Measurements from ENCODE around the gene TRAF3.

Gene TRAF3

GRCh38 chr14:102897299-102898027, 120.2 kb downstream of the TRAF3 start:
- no peak for DNase-seq

GRCh38 chr14:102898298-102898697, 121.0 kb downstream of the TRAF3 start:
- no peak for DNase-seq

DNA sequence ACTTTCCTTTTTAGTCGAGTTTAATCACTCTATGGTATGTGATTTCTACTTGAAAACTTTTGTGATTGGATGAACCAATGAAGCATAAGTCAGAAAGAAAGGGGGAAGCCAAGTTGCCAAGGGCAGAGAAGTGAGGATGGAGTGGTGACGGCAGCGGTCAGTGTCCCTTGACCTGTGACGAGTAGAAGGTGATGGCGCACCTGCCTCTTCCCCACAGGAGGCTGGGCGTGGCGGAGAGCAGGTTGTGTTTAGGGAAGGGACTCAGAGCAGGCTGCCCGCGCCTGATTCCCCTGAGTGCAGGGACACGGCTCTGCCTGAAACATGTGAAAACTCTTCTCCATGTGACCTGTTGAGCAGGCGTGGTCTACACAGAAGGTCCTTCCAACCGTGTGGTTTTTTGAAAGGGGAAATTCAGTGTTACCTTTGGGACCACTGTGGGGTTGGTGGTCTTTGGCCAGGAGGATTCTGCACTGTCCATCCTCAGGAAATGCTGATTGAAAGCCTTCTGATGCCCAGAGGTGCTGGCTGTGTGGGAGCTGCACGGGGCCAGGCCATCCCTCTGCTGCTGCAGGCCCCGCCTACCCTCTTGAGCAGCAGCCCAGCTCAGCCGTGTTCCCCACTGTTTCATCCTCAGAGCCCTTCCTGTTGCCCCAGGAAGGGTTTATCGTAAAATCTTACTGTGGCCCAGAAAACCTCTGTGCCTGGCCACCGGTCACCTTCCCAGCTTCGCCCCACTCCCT, 121.7 kb downstream of the TRAF3 start:
- no peak for DNase-seq

GRCh38 chr14:102899516-102899900, 122.3 kb downstream of the TRAF3 start:
- DNase-seq, result no peak

DNA sequence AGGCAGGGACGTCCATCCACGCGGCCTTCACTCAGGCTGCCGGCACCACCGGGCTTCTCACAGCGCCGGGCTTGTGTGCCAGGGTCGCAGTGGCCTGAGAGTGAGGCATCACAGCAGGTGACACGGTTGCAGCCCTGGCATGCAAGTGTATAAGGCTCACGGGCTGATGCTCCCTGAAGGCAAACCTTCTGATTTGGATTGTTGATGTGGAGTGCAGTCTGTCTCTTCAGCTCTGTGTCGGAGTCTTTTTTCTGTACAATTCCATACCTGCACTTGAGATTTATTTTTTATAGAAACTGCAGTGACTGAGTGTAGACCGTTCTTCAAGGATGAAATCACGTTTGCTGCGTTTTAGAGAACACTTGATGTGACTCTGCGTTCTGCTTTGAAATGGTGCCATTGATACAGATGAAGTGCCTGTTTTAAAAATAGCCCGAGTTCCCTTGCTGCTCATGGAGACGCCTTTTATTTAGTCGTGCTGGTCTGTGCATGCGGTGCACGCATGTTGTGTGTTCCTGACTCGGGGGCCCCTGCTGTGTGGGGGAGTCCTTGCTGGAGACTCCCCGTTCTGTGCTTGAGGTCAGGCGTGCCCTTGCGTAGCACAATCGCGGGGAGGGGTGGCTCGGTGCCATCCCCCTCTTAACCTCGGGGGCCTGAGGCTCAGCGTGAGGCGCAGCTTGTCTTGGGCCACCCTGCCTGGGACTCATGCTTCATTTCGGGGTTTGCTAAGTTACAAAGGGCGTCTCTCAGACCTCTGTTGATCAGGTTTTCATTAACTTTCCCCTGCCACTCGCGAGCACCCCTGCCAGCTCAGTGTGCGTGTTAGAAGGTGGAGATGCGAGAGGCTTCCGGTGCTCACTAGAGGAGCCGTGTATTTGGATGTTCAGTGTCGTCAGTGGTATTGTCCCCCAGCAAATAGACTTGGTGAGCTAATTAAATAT, 123.7 kb downstream of the TRAF3 start:
- DNase-seq, result no peak

DNA sequence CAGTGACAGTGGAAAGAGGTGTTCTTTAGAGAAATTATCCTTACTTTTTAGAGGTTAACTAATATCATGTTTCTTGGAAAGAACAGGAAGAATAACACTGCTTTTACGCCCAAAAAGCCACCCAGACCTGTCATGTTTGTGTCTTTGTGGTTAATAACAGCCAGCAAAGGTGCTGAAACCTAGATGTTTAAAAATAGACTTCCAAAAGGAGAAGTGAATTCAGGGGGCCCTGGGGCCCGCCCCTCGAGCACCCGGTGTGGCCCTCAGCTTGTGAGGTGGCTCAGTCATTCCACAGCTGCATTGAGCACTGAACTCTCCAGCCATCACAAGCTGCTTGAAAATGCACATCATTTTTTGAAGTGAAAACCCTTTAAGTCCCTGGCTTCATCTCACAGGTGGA, 124.4 kb downstream of the TRAF3 start:
- DNase-seq, result no peak

- no peak for DNase-seq
These were observed 124.8 kb downstream of the TRAF3 start for GRCh38 chr14:102902086-102902485.

DNA sequence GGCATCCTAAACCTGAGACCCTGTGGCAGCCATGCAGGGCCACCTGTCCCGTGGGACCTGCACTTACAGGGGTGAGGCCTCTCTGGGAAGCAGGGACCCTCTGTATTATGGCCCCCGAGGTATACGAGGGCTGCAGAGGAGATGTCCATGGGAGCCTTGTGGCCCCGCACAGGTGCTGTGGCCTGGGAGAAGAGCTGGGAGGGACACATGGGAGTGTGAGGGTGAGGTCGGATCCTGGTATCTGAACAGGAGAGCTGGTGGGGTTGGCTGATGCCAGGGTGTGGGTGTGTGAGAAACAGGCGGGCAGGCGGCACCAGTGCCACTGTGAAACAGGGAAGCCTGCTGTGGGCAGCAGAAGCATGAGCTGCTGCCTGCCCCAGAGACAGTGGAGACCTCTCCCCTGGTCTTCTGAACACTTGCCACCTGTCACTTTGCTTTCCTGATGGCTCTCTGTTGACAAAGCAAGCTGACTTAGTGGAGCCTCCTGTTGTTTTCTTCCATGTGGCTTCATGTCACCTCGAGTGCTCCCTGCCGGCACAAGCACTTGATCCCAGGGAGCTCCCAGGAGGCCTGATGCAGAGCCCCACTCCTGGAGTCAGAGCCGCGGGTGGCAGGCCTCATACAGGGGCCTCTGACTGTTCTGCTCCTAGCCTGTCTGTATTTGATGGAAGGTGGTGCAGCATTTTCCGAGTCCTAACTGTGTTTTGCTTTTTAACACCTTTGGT, 125.4 kb downstream of the TRAF3 start:
- no peak for DNase-seq

- no peak for DNase-seq
These were observed 126.1 kb downstream of the TRAF3 start for GRCh38 chr14:102903248-102903888.

DNA sequence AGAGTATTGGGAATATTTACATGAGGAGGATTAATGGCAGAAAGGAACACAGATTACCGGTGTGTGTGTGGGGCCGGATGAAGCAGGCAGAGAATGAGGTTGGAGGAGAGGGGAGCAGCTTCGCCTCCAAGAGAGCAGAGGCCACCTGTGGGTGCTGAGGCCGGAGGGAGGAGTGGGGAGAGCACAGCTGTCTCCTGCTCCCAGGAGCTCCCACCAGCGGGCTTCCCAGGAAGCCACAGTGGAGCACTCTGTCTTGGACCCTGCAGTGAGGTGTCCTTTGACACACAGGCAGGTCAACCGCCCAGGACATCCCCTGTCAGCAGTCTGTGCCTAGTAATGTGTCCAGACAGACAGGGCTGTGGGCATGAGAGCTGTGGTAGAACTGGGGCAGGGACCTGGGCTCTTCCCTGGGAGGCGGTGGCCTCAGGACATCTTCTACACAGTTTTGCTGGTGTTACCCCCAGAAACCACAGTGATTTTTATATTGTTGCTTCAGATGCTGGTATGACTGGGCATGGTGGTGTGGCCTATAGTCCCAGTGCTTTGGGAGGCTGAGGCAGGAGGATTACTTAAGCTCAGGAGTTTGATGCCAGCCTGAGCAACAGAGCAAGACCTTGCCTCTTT, 126.8 kb downstream of the TRAF3 start:
- no peak for DNase-seq

- no peak for DNase-seq
These were observed 128.2 kb downstream of the TRAF3 start for GRCh38 chr14:102905116-102906108.

DNA sequence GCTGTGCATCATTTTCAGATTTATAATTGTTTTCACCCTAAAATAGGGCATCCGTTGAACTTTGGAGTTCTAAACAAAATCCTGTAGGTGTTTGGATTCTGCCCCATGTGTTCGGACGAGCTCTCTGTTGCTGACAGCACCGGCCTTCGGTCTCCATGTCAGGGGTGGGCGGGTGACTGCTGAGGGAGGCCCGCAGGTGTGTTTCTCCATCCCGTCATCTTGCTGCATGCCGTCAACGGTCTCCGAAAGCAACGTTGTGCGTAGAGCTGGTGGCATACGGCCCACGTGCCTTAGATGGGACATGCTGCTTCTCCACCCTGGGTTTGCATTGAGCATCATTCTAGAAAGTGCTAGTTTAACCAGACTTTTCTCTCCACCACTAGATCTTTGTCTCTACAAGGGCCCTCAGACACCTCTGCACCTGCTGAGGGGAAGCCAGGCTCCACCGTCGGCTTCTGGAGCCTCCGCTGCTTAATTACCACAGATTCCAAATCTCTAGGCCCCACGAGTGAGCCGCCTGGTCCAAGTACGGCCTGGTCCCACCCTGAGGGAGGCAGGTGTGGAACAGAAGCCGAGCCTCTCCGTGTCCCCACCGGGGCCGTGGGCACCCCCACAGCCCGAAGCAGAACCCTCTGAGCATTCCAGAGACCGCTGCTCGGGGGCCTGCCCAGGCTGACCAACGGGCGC, 129.5 kb downstream of the TRAF3 start:
- no peak for DNase-seq

- no peak for DNase-seq
These were observed 130.1 kb downstream of the TRAF3 start for GRCh38 chr14:102907303-102907844.

DNA sequence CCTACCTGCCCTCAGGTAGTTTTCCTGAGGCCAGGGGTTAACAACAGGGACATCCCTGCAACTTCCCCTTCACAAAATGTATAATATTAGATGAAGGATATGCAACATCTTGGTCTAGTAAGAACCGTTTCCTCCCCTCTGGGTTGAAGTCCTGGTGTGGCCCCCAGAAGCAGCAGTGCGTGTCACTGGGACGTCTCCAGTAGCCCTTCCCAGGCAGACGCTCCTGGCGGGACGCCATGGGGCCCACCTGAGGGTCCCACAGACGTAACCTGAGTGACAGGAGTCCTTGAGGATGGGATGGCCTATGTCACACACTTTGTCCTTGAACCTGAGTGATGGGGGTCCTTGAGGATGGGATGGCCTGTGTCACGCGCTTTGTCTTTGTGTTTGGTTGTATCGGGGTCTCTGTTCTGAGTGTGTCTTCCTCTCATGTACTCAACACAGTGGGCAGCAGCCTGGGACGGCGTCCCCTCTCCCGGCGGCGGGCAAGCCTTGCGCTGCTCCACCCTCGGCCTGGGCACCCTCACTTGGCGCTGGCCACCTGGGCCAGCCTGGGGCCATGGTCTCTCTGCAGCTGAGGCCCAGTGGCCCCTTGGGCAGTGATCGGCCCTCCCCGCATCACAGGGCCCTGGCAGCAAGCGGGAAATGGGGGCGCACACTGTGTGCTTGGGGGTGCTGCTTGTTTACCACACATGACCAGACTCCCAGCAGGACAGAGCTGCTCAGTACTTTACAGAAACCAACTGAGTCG, 130.9 kb downstream of the TRAF3 start:
- no peak for DNase-seq

GRCh38 chr14:102908766-102909455, 131.7 kb downstream of the TRAF3 start:
- DNase-seq, result no peak

DNA sequence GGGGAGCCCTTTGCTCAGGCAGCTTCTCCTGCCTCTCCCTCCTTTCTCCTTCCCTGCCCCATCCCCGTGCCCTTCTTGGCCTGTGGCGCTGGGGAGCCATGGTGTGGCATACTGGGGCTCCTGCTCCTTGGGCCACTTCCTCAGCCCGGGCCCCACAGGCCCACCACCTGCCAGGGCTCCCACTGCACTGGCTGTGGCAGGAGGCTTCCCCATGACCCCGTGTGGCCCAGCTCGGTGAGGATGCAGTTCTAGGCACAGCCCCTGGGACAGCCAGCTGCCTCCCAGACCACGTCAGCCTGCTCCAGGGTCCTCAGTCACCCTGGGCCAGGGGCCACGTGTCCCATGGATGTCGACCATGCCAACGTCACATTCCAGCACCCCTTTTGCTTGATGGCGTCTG, 132.2 kb downstream of the TRAF3 start:
- no peak for DNase-seq

DNA sequence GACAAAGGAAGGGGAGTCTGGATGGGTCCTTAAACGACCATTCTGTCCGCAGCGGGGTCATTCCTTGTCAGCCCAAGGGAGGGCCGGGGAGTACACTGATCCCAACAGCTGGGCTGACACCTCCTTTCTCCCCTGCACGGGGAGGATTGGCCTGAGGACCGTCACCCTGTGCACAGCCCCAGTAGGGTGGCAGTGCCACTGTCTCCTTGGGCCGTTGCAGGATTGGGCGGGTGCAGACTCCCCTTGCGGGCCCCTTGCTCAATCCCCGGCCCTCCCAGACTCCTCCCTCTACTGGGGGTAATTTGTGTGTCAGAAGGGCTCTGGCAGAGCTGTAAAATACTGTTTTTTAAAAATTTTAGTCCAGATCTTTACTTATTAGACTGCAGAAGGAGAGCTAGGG, 132.7 kb downstream of the TRAF3 start:
- no peak for DNase-seq

DNA sequence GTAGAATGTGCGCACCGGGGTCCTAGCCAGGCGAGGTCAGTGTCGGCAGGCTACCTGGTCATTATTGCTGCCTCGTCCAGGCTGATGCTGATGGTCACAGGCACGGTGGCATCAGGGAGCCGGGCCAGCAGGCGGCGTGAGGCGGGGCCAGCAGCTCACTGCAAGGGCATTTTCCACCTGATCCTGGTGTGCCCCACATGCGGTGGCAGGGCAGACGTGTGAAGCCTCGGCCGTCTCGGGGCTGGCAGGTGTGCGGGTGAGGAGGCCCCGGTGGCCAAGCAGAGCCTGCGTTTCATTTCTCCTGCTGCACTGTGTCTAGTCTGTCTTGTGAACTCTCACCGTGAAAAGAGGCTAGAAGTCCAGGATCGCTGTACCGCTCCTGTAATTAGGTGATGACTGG, 133.2 kb downstream of the TRAF3 start:
- DNase-seq, result no peak
